H1 (cell line): ENCODE results near the gene CHSY3. TPM values are rescaled to one million over a fixed set of nuclear protein-coding genes. Genes with fewer than 3 reads are reported as not detected.

Source experiments
- ATF3 ChIP-seq: IDR thresholded peaks from 2 replicates; pipeline ENCODE4 v1.6.1; 2011; ENCODE audit warnings: low read depth, mild to moderate bottlenecking, low read length; ENCODE audit not compliant: insufficient read depth
- BCL11A ChIP-seq, 2 experiments: IDR thresholded peaks; one replicate each; pipeline ENCODE4 v1.6.1; 2011; ENCODE audit warnings: low read depth in 2 of 2, low read length in 2 of 2, mild to moderate bottlenecking in 2 of 2
- CHD7 ChIP-seq: fragments of 300-600 bp; sonication (generic); IDR thresholded peaks from 2 replicates; pipeline ENCODE4 v1.7.1; 2012; ENCODE audit warnings: low read length, moderate library complexity, mild to moderate bottlenecking, inconsistent platforms; ENCODE audit not compliant: insufficient replicate concordance
- CREB1 ChIP-seq: IDR thresholded peaks from 2 replicates; pipeline ENCODE4 v1.6.1; 2012; ENCODE audit warnings: inconsistent platforms
- TBP ChIP-seq: IDR thresholded peaks from 2 replicates; pipeline ENCODE4 v1.6.1; 2011; ENCODE audit warnings: low read depth, low read length, improper control_type of control experiment
- TCF12 ChIP-seq: IDR thresholded peaks from 2 replicates; pipeline ENCODE4 v1.6.1; 2011; ENCODE audit warnings: low read depth, mild to moderate bottlenecking, low read length
- polyA plus RNA-seq, 7 experiments: library from polyadenylated mRNA; depleted of rRNA in 3 of 7; stranded (reverse) in 5 of 7; unstranded in 2 of 7; fragments of >200 nt in 5 of 7; fragments of 200-250 nt in 2 of 7; gene quantifications; 1 replicate in 5 of 7; 2 replicates in 1 of 7; 4 replicates in 1 of 7; pipeline versions ENCODE4 v1.2.1 to v1.2.3, GENCODE V29; 2011 to 2013; ENCODE audit warnings: missing spikeins in 2 of 7, mixed read lengths in 2 of 7
- total RNA-seq: library from RNA; stranded (reverse); fragmentation: NEBNext Ultra II Directional; extraction: Animal tissue kit (Norgen Biotek cat#: 25700); gene quantifications from 2 replicates; pipeline ENCODE4 v1.2.1, GENCODE V29; 2021
- TF ChIP-seq, protein P1 (sequence below): IDR thresholded peaks from 2 replicates; pipeline ENCODE4 v1.6.1; 2011; ENCODE audit warnings: low read length, improper control_type of control experiment
- TF ChIP-seq, protein P2 (sequence below): IDR thresholded peaks from 2 replicates; pipeline ENCODE4 v1.6.1; 2012; ENCODE audit warnings: inconsistent platforms

Gene CHSY3
- total and polyA plus RNA-seq, 2 of the 8 experiments (the other 6 are each of a cell fraction or from before 2014, with no cell fraction given): 0.24 to 1.8 TPM

- TF ChIP-seq CHD7: no peak
- no peak for TF ChIP-seq BCL11A (IDR thresholded peaks at IDR 0.05; ENCODE audit: low read depth in 2 of 2, low read length in 2 of 2)
- no peak for TF ChIP-seq CREB1
- no peak for TF ChIP-seq TBP
- TF ChIP-seq, protein P1, sequence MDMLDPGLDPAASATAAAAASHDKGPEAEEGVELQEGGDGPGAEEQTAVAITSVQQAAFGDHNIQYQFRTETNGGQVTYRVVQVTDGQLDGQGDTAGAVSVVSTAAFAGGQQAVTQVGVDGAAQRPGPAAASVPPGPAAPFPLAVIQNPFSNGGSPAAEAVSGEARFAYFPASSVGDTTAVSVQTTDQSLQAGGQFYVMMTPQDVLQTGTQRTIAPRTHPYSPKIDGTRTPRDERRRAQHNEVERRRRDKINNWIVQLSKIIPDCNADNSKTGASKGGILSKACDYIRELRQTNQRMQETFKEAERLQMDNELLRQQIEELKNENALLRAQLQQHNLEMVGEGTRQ: no peak
- TF ChIP-seq, protein P2, sequence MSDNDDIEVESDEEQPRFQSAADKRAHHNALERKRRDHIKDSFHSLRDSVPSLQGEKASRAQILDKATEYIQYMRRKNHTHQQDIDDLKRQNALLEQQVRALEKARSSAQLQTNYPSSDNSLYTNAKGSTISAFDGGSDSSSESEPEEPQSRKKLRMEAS: no peak
- TF ChIP-seq ATF3: no peak
- no peak for TF ChIP-seq TCF12
Observed at GRCh38 chr5:130115686-130116085, 211.4 kb downstream of the CHSY3 start (continued).
